GM12875 (cell line): ENCODE measurements around the gene NVL.
A peak's percentile ranks its signal among the peaks of the same experiment; 100 is the strongest.
"Not testable (repeated sequence)": the region's sequence is repeated elsewhere in the genome, so short reads cannot be mapped to it uniquely, and the experiment has no call there.

Experiments used
- H3K4me3 ChIP-seq: one replicate; pipeline ENCODE4 v1.5.1; 2011; ENCODE audit warnings: low read depth, low read length, control low read depth
- CTCF ChIP-seq: IDR thresholded peaks from 2 replicates; pipeline ENCODE4 v1.5.1; 2011; ENCODE audit warnings: low read depth, mild to moderate bottlenecking, control low read depth, inconsistent platforms, low read length, moderate library complexity, borderline replicate concordance; ENCODE audit not compliant: insufficient read depth

NVL gene

GRCh38 chr1:224358237-224358636 is 28.3 kb upstream of the NVL start:
- no peak for TF ChIP-seq CTCF
- H3K4me3 ChIP-seq, result no peak overlapping the region

DNA sequence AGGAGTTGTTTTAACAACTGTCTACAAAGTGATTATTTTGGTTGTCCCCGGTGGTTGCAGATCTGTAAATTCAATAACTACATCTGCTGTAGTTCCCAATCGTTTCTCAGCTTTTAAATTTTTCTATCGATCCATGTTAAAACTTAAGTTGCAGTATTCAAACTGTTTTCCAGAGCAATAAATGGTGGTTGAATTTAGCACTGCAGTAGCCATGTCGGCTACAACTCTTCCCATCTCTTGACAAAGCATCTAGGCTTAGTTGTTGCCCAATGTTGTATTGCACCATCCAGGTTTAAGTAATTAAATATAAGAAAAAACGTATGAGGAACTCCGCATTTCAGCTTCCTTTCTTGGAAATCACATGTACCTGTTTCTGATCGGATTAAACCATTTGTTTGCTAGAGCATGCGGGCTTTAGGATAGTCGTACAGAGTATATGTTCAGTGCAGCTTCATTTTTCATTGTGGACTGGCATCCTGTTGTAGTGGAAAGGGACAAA is 27.7 kb upstream of the NVL start:
- no peak for TF ChIP-seq CTCF
- peak overlapping the region; percentile 94 for H3K4me3 ChIP-seq

DNA sequence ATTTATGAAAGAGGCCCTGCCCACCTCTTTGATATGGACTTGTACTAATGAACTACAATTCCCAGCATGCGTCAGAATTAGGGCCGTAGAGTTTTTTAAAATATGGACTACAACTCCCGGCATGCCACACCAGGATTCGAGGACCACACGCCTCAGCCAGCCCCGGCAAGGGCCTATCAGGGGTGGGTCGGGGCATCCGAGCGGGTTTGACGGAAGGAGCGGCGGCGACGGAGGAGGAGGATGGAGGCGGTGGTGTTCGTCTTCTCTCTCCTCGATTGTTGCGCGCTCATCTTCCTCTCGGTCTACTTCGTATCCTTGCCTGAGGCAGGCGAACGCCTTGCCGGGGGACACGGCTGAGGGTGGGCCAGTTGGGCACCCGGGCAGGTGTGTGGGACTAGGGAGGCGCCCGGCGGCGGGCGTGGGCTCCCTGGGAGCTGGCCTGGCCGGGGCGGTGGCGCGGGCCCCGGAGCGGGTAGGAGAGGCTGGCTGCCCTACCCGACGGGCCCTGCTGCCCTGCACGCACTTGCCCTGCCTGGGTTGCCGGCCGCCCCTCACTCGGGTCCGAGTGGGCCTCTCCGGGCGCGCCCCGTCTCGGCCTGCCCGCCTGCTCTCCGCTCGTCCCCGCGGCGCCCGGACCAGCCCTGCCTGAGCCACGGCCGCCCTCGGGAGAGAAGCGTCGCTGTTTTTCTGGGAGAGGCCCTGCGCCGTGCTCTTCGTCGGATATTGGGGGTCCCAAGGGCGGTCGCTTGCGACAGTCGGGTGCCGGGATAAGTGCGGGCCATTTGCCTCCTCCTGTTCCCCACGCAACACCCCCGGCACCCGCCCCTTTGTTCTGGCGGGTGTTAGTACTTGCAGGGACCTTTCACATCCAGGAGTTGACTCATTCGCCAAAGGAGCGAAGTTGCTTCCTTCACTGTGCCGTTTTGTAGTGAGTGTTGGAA is 27.0 kb upstream of the NVL start, which contains the start of gene CNIH4:
CNIH4 (plus strand) TSS at position 195 of the 941 bp plus-strand sequence; CDS start at position 241, 46 bp downstream.
- peak within 1 kb of the TSS; percentile 94 for H3K4me3 ChIP-seq
- TF ChIP-seq CTCF, result no peak

DNA sequence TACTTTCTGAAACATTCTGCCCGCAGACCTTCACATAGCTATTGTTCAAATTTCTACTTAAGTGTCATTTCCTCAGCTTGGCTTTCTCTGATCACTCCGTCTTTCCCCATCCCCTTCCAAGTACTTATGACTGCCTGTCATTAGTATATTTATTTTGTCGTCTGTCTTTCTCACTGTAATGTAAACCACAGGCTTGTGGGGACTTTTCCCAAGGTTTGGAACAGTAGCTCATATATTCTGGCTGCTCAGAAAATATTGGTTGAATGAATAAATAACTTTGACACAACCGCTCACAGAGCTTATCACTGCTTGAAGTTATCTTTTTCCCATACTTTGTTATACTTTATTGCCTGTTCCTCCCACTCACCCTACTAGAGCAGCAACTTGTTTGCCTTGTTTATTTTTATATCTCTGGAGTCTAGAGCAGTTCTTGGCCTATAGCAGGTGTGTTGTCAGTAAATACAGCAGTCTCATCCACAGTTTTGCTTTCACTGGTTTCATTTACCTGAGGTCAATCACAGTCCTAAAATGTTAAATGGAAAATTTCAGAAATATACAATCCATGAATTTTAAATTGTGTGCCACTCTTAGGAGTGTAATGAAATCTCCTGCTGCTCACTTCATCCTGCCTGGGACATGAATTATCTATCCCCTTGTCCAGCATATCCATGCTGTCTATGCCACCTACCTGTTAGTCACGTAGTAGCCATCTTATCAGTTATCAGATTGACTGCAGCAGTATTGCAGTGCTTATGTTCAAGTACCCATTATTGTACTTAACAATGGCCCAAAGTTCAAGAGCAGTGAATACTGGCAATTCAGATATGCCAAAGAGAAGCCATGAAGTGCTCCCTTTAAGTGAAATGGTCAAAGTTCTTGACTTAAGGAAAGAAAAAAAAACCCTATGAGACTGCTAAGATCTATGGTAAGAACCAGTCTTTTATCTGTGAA is 24.3 kb upstream of the NVL start:
- H3K4me3 ChIP-seq, result no peak overlapping the region
- no peak for TF ChIP-seq CTCF

DNA sequence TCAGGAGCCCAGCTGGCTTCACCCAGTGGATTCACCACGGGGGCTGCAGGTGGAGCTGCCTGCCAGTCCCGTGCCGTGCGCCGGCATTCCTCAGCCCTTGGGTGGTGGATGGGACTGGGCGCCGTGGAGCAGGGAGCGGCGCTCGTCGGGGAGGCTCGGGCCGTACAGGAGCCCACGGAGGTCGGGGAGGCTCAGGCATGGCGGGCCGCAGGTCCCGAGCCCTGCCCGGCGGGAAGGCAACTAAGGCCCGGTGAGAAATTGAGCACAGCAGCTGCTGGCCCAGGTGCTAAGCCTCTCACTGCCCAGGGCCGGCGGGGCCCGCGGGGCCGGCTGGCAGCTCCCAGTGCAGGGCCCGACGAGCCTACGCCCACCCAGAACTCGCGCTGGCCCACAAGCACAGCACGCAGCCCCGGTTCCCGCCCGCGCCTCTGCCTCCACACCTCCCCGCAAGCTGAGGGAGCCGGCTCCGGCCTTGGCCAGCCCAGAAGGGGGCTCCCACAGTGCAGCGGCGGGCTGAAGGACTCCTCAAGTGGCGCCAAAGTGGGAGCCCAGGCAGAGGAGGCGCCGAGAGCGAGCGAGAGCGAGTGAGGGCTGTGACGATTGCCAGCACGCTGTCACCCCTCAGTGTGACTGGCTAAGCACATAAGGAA is 22.6 kb upstream of the NVL start:
- not testable (repeated sequence) for H3K4me3 ChIP-seq

GRCh38 chr1:224349716-224350115 is 19.7 kb upstream of the NVL start:
- not testable (repeated sequence) for H3K4me3 ChIP-seq

- no peak for TF ChIP-seq CTCF
- H3K4me3 ChIP-seq, result no peak overlapping the region
These were observed 18.2 kb upstream of the NVL start for GRCh38 chr1:224348137-224348536.
